GM12878 (cell line): ENCODE measurements around the gene TSHZ2.

ENCODE experiments used
- CTCF ChIP-seq, 3 experiments: IDR thresholded peaks in 2 of 3; conservative IDR thresholded peaks in 1 of 3; 2 replicates each; pipeline ENCODE4 v1.5.1; 2011; ENCODE audit warnings: low read depth in 3 of 3, low read length in 3 of 3, mild to moderate bottlenecking in 3 of 3, control low read depth in 2 of 3, moderate library complexity in 2 of 3, inconsistent platforms in 1 of 3, mixed read lengths in 1 of 3; ENCODE audit not compliant: control insufficient read depth in 2 of 3, insufficient read depth in 1 of 3; ENCODE audit errors: extremely low read depth in 1 of 3
- EP300 ChIP-seq, 2 experiments: fragments of 150-350 bp in 1 of 2; IDR thresholded peaks; 2 replicates each; pipeline ENCODE4 v1.6.1; 2011 to 2012; ENCODE audit warnings: low read depth in 2 of 2, low read length in 2 of 2, borderline replicate concordance in 1 of 2, improper control_type of control experiment in 1 of 2, inconsistent platforms in 1 of 2; ENCODE audit not compliant: control insufficient read depth in 1 of 2
- IRF4 ChIP-seq: IDR thresholded peaks from 2 replicates; pipeline ENCODE4 v1.6.1; 2011; ENCODE audit warnings: low read depth, low read length
- MAX ChIP-seq: IDR thresholded peaks from 2 replicates; pipeline ENCODE4 v1.6.1; 2012; ENCODE audit warnings: low read depth, low read length, improper control_type of control experiment
- POLR2AphosphoS5 ChIP-seq: IDR thresholded peaks from 2 replicates; pipeline ENCODE4 v1.6.1; 2011; ENCODE audit warnings: mild to moderate bottlenecking, low read length, inconsistent platforms
- ZBTB33 ChIP-seq: fragments of 450-650 bp; IDR thresholded peaks from 2 replicates; pipeline ENCODE4 v1.6.1; 2017; ENCODE audit warnings: mild to moderate bottlenecking
- ZNF207 ChIP-seq: fragments of 450-650 bp; IDR thresholded peaks from 2 replicates; pipeline ENCODE4 v1.6.1; 2014; ENCODE audit warnings: antibody characterized with exemption, mild to moderate bottlenecking, borderline replicate concordance
- ZNF24 ChIP-seq: fragments of 450-650 bp; IDR thresholded peaks from 2 replicates; pipeline ENCODE4 v1.6.1; 2017; ENCODE audit warnings: antibody characterized with exemption, mild to moderate bottlenecking

GRCh38 chr20:53276143-53276542 is 304.0 kb downstream of the TSHZ2 start:
- TF ChIP-seq ZBTB33 (no peak), CTCF (IDR thresholded peaks at IDR 0.05 in 2 of 3, conservative IDR thresholded peaks at IDR 0.05 in 1 of 3; ENCODE audit: control insufficient read depth in 2 of 3, extremely low read depth in 1 of 3, insufficient read depth in 1 of 3, low read depth in 3 of 3, low read length in 3 of 3) (no peak), EP300 (IDR thresholded peaks at IDR 0.05; ENCODE audit: borderline replicate concordance in 1 of 2, control insufficient read depth in 1 of 2, low read depth in 2 of 2, low read length in 2 of 2) (no peak), ZNF207 (no peak), ZNF24 (no peak), MAX (no peak), POLR2AphosphoS5 (no peak), IRF4 (no peak)
